GM12878 (cell line): ENCODE data around the gene SPTBN2. TPM values are rescaled to one million over a fixed set of nuclear protein-coding genes. Genes with fewer than 3 reads are reported as not detected.

Source experiments
- ATAC-seq: fragments of 200-7000 bp; cut with Tn5 transposase; 3 replicates; pipeline ENCODE4 v1.9.1; 2020; ENCODE audit warnings: mild to moderate bottlenecking, moderate library complexity
- BruUV-seq: library from RNA; stranded (reverse); fragments of 400-500 nt; replicated peaks from 2 replicates; lab custom pipeline; 2021; lab: Mats Ljungman, UMichigan
- CTCF ChIA-PET: fragments of 300-600 bp; sonication (Branson Sonifier 250); formaldehyde crosslinking; extraction: SDS; loops from one replicate; lab custom pipeline; 2021; ENCODE audit warnings: inconsistent platforms; lab: Yijun Ruan, JAX
- POLR2A ChIA-PET: fragments of 350-600 bp; formaldehyde crosslinking; extraction: SDS; loops from one replicate; lab custom pipeline; 2021; ENCODE audit warnings: inconsistent platforms; lab: Charles Lee
- RAD21 ChIA-PET: fragments of 300-600 bp; sonication (Branson Sonifier 250); formaldehyde crosslinking; loops from one replicate; lab custom pipeline; 2023; ENCODE audit warnings: antibody characterized with exemption; ENCODE audit not compliant: unreplicated experiment; lab: Charles Lee
- SMC1A ChIA-PET: fragments of 300-600 bp; sonication (Branson Sonifier 250); formaldehyde crosslinking; loops from one replicate; lab custom pipeline; 2023; ENCODE audit not compliant: unreplicated experiment, uncharacterized antibody; lab: Charles Lee
- DNase-seq: peaks from one replicate; pipeline ENCODE4 v3.0.0-alpha.2; 2011; ENCODE audit warnings: low read depth, low spot score
- FAIRE-seq: peaks from 3 replicates; lab custom pipeline; 2011; peaks lifted over from hg19 to GRCh38; lab: Jason Lieb, UNC
- H2AFZ ChIP-seq: 2 replicates; pipeline ENCODE4 v1.6.0; 2011; ENCODE audit warnings: low read depth, low read length, control low read depth; ENCODE audit not compliant: control insufficient read depth
- H3K27ac ChIP-seq: 2 replicates; pipeline ENCODE4 v1.5.1; 2011; ENCODE audit warnings: control low read depth; ENCODE audit not compliant: control insufficient read depth, insufficient read depth
- H3K27me3 ChIP-seq, 2 experiments: replicated peaks in 1 of 2; 2 replicates each; pipeline versions ENCODE4 v1.6.0 to v1.6.1; 2011; ENCODE audit warnings: low read length in 1 of 2; ENCODE audit not compliant: control insufficient read depth in 2 of 2, insufficient read depth in 2 of 2
- H3K36me3 ChIP-seq, 2 experiments: 2 replicates each; pipeline ENCODE4 v1.5.1; 2011; ENCODE audit warnings: low read length in 1 of 2; ENCODE audit not compliant: control insufficient read depth in 2 of 2, insufficient read depth in 2 of 2
- H3K4me1 ChIP-seq: 2 replicates; pipeline ENCODE4 v1.6.1; 2011; ENCODE audit warnings: mild to moderate bottlenecking, low read length, moderate library complexity, mixed read lengths; ENCODE audit not compliant: control insufficient read depth, insufficient read depth
- H3K4me2 ChIP-seq: 2 replicates; pipeline ENCODE4 v1.6.0; 2011; ENCODE audit warnings: control low read depth; ENCODE audit not compliant: control insufficient read depth, insufficient read depth
- H3K4me3 ChIP-seq: fragments of 200-600 bp; sonication (generic); 2 replicates; pipeline ENCODE4 v1.5.1; 2016
- H3K79me2 ChIP-seq: 2 replicates; pipeline ENCODE4 v1.6.0; 2011; ENCODE audit warnings: low read length; ENCODE audit not compliant: control insufficient read depth, insufficient read depth
- H3K9ac ChIP-seq: 2 replicates; pipeline ENCODE4 v1.8.0; 2011; ENCODE audit warnings: low read length, control low read depth, mixed read lengths; ENCODE audit not compliant: control insufficient read depth, insufficient read depth
- H3K9me3 ChIP-seq: replicated peaks from 3 replicates; pipeline ENCODE4 v1.5.1; 2011; ENCODE audit warnings: mild to moderate bottlenecking, low read length; ENCODE audit not compliant: control insufficient read depth, insufficient read depth
- H4K20me1 ChIP-seq: 2 replicates; pipeline ENCODE4 v1.6.0; 2011; ENCODE audit not compliant: control insufficient read depth, insufficient read depth
- CHD4 ChIP-seq: fragments of 200-600 bp; sonication (generic); IDR thresholded peaks from 2 replicates; pipeline ENCODE4 v1.6.1; 2016; ENCODE audit warnings: mild to moderate bottlenecking
- IKZF1 ChIP-seq: fragments of 450-650 bp; conservative IDR thresholded peaks from 2 replicates; pipeline ENCODE4 v1.6.1; 2017; ENCODE audit warnings: antibody characterized with exemption, mild to moderate bottlenecking
- NR2F1 ChIP-seq: fragments of 450-650 bp; conservative IDR thresholded peaks from 2 replicates; pipeline ENCODE4 v1.6.1; 2017; ENCODE audit warnings: mild to moderate bottlenecking
- SP1 ChIP-seq: IDR thresholded peaks from one replicate; pipeline ENCODE4 v1.6.1; 2011; ENCODE audit warnings: low read depth, low read length
- SPI1 ChIP-seq: IDR thresholded peaks from 2 replicates; pipeline ENCODE4 v1.6.1; 2011; ENCODE audit warnings: low read depth, mild to moderate bottlenecking, low read length, moderate library complexity, borderline replicate concordance; ENCODE audit not compliant: insufficient read depth
- SUPT20H ChIP-seq: IDR thresholded peaks from 2 replicates; pipeline ENCODE4 v1.6.1; 2011; ENCODE audit warnings: low read depth, mild to moderate bottlenecking, low read length, moderate library complexity, borderline replicate concordance; ENCODE audit not compliant: control insufficient read depth
- WGBS: methylation state at CpG from one replicate; pipeline ENCODE4 v1.1.6; 2016; ENCODE audit warnings: low lambda C conversion rate; ENCODE audit not compliant: insufficient replicate concordance, insufficient coverage; ENCODE audit errors: missing lambda C conversion rate; 5-methylcytosine and 5-hydroxymethylcytosine counted together
- in situ Hi-C: fragments of 300-500 bp; cut with MboI; formaldehyde crosslinking; loops from 9 replicates; pipeline ENCODE4 v1.14.3; 2018; ENCODE audit warnings: mixed read lengths
- intact Hi-C: fragments of 100-400 bp; cut with micrococcal nuclease; formaldehyde crosslinking; loops from one replicate; pipeline ENCODE4 v1.14.2; 2022; ENCODE audit not compliant: unreplicated experiment
- polyA plus RNA-seq, 11 experiments: library from polyadenylated mRNA; depleted of rRNA in 4 of 11; unstranded in 6 of 11; stranded (reverse) in 5 of 11; fragments of >200 nt; fragmentation: Nextera tagmentation in 4 of 11; fragmentation: Illumina TruSeq in 1 of 11; extraction: Ambion mirVana in 4 of 11; extraction: Trizol in 1 of 11; gene quantifications; 1 replicate in 1 of 11; 2 replicates in 10 of 11; pipeline versions ENCODE4 v1.2.1 to v1.2.3, GENCODE V29; 2011 to 2016; ENCODE audit warnings: inconsistent platforms in 2 of 11, missing spikeins in 2 of 11, low read depth in 1 of 11
- total RNA-seq, 4 experiments: library from RNA; depleted of rRNA in 3 of 4; stranded (reverse); fragments of >200 nt in 3 of 4; fragmentation: Illumina TruSeq in 1 of 4; extraction: Trizol in 1 of 4; gene quantifications; 2 replicates each; pipeline versions ENCODE4 v1.2.1 to v1.2.3, GENCODE V29; 2013 to 2021
- TF ChIP-seq, protein P1 (sequence below): IDR thresholded peaks from 2 replicates; pipeline ENCODE4 v1.6.1; 2011; ENCODE audit warnings: borderline replicate concordance, low read depth, mild to moderate bottlenecking, moderate library complexity, mixed read lengths, low read length; ENCODE audit not compliant: insufficient read depth; ENCODE audit errors: extremely low read length
- TF ChIP-seq, protein P2 (sequence below): fragments of 450-650 bp; IDR thresholded peaks from 2 replicates; pipeline ENCODE4 v1.6.1; 2018; ENCODE audit warnings: mild to moderate bottlenecking, low read depth, moderate library complexity; ENCODE audit not compliant: partially characterized antibody

The SPTBN2 gene
- total and polyA plus RNA-seq, 10 of the 15 experiments (the other 5 are each of a cell fraction or from before 2014, with no cell fraction given) = 0.38 to 1.0 (median 0.69) TPM; not detected in 5

DNA sequence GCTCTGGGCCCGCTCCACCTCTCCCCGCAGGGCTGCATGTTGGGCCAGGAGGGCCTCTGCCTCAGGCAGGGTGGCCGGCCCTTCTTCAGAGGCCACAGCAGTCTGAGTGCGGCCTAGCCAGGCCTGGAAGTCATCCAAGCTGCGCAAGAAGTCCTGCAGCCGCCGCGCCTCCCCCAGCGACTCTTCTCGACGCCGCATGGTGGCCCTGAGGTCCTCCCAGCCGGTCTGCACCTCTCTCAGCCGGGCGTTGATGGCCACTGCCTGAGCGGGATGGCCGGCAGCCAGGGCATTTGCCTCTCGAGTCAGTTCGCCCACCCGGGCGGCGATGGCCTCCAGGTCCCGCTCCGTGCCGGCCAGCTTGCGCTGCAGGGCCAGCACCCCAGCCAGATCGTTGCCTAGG lies 28.3 kb downstream of the SPTBN2 start:
- ChIA-PET SMC1A (no interaction called here), POLR2A (no interaction called here), RAD21 (interaction anchor here (1.3 to 2.0 kb wide), 2 partner anchors 131 to 133 kb away, joined by 3 to 8 read pairs; no protein-coding TSS in a partner anchor), CTCF (interaction anchor here (0.6 kb wide), 1 partner anchor 674 kb away, joined by 4 read pairs; the partner anchor contains the start of gene CATSPER1)
- Histone ChIP-seq H3K79me2 (no peaks in the 10 kb centered on the region), H3K4me3 (no peak overlapping the region), H4K20me1 (no peaks in the 10 kb centered on the region), H3K4me1 (no peaks in the 10 kb centered on the region), H3K27me3 (no peaks in the 10 kb centered on the region), H2AFZ (no peak overlapping the region), H3K4me2 (no peak overlapping the region), H3K9ac (no peak overlapping the region), H3K9me3 (no peaks in the 10 kb centered on the region), H3K36me3 (no peaks in the 10 kb centered on the region), H3K27ac (no peak overlapping the region)
- BruUV-seq = no TSS peak
- ATAC-seq (no peak), FAIRE-seq (no peak), DNase-seq (no peak)
- no peak for TF ChIP-seq SP1
- in situ Hi-C loops = no loop called here
- 73% methylated on average over 21 of the region's 27 CpGs for WGBS
- intact Hi-C loops = no loop called here

DNA sequence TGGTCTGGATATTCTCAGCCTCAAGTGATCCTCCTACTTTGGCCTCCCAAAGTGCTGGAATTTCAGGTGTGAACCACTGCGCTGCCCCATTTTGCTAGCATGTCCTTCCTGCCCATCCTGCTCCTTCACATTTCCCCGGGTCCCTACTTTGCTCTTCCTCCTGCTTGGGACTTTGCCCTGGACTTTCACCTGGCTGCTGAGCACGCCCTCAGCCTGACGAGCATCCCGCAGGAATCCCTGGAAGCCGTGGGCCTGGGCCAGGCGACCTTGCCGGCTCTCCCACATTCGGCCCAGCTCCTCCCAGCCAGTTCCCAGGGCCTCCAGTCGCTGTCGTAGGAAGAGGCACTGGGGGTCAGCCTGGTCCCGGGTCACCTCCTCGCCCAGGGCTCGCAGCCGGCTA lies 28.7 kb downstream of the SPTBN2 start:
- CTCF ChIA-PET = interaction anchor here (1.4 kb wide), 1 partner anchor 121 kb away, joined by 5 read pairs; no protein-coding TSS in a partner anchor
- in situ Hi-C loops = no loop called here
- no peaks in the 10 kb centered on the region for H4K20me1 ChIP-seq
- SMC1A ChIA-PET = interaction anchor here (0.8 kb wide), 1 partner anchor 134 kb away, joined by 3 read pairs; no protein-coding TSS in a partner anchor
- H3K27me3 ChIP-seq = no peaks in the 10 kb centered on the region
- ATAC-seq = no peak
- H3K9me3 ChIP-seq = no peaks in the 10 kb centered on the region
- H3K9ac ChIP-seq = no peak overlapping the region
- H3K36me3 ChIP-seq = no peaks in the 10 kb centered on the region
- RAD21 ChIA-PET = interaction anchor here (1.3 to 2.0 kb wide), 2 partner anchors 131 to 134 kb away, joined by 3 to 8 read pairs; no protein-coding TSS in a partner anchor
- FAIRE-seq = no peak
- DNase-seq = no peak
- H3K27ac ChIP-seq = no peak overlapping the region
- POLR2A ChIA-PET = no interaction called here
- intact Hi-C loops = no loop called here
- no peaks in the 10 kb centered on the region for H3K4me1 ChIP-seq
- no peak overlapping the region for H2AFZ ChIP-seq
- BruUV-seq = no TSS peak
- H3K4me2 ChIP-seq = no peak overlapping the region
- no peaks in the 10 kb centered on the region for H3K79me2 ChIP-seq
- WGBS = 61% methylated on average over 15 of the region's 15 CpGs
- H3K4me3 ChIP-seq = no peak overlapping the region
- no peak for TF ChIP-seq IKZF1
- TF ChIP-seq NR2F1 = no peak
- no peak for TF ChIP-seq SUPT20H
- TF ChIP-seq, protein P1, sequence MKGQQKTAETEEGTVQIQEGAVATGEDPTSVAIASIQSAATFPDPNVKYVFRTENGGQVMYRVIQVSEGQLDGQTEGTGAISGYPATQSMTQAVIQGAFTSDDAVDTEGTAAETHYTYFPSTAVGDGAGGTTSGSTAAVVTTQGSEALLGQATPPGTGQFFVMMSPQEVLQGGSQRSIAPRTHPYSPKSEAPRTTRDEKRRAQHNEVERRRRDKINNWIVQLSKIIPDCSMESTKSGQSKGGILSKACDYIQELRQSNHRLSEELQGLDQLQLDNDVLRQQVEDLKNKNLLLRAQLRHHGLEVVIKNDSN = no peak
- TF ChIP-seq SPI1 = no peak
- TF ChIP-seq, protein P2, sequence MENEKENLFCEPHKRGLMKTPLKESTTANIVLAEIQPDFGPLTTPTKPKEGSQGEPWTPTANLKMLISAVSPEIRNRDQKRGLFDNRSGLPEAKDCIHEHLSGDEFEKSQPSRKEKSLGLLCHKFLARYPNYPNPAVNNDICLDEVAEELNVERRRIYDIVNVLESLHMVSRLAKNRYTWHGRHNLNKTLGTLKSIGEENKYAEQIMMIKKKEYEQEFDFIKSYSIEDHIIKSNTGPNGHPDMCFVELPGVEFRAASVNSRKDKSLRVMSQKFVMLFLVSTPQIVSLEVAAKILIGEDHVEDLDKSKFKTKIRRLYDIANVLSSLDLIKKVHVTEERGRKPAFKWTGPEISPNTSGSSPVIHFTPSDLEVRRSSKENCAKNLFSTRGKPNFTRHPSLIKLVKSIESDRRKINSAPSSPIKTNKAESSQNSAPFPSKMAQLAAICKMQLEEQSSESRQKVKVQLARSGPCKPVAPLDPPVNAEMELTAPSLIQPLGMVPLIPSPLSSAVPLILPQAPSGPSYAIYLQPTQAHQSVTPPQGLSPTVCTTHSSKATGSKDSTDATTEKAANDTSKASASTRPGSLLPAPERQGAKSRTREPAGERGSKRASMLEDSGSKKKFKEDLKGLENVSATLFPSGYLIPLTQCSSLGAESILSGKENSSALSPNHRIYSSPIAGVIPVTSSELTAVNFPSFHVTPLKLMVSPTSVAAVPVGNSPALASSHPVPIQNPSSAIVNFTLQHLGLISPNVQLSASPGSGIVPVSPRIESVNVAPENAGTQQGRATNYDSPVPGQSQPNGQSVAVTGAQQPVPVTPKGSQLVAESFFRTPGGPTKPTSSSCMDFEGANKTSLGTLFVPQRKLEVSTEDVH = no peak
- TF ChIP-seq CHD4 = no peak
- TF ChIP-seq, all 136 proteins: peak for 0
